Activated T-helper 1 cell treated with anti-CD3 and anti-CD28 coated beads, Interleukin-2, amount 50 U/mL, for 16 hours (primary cell): ENCODE data around the gene POM121L2.
"Not testable (repeated sequence)": the region's sequence is repeated elsewhere in the genome, so short reads cannot be mapped to it uniquely, and the experiment has no call there.

Source experiments
- DNase-seq, 2 donors: peaks; one replicate each; pipeline ENCODE4 v3.0.0-alpha.2; 2020; ENCODE audit warnings: low read depth in 1 of 2, low spot score in 1 of 2

Gene POM121L2

GRCh38 chr6:27294409-27294808, 17.7 kb downstream of the POM121L2 start:
- DNase-seq, result no peak

- no peak for DNase-seq
Observed at GRCh38 chr6:27293436-27294098, 18.5 kb downstream of the POM121L2 start.

GRCh38 chr6:27290850-27291208, 21.2 kb downstream of the POM121L2 start:
- no peak for DNase-seq

- DNase-seq, result no peak
Observed at GRCh38 chr6:27290065-27290849, 21.8 kb downstream of the POM121L2 start.

GRCh38 chr6:27288136-27289044, 23.7 kb downstream of the POM121L2 start:
- no peak for DNase-seq

GRCh38 chr6:27287751-27288135, 24.3 kb downstream of the POM121L2 start:
- no peak for DNase-seq

GRCh38 chr6:27286141-27286540, 25.9 kb downstream of the POM121L2 start:
- DNase-seq, result no peak

GRCh38 chr6:27283279-27283678, 28.8 kb downstream of the POM121L2 start:
- DNase-seq, result no peak

- DNase-seq, result no peak
Observed at GRCh38 chr6:27281569-27281968, 30.5 kb downstream of the POM121L2 start.

GRCh38 chr6:27281105-27281539, 31.0 kb downstream of the POM121L2 start:
- DNase-seq, result no peak

- no peak for DNase-seq
Observed at GRCh38 chr6:27280540-27281000, 31.5 kb downstream of the POM121L2 start.

- DNase-seq, result no peak
Observed at GRCh38 chr6:27280064-27280539, 32.0 kb downstream of the POM121L2 start.

GRCh38 chr6:27279513-27280063, 32.5 kb downstream of the POM121L2 start:
- no peak for DNase-seq

GRCh38 chr6:27275025-27275956, 36.8 kb downstream of the POM121L2 start:
- no peak for DNase-seq

- DNase-seq, result no peak
Observed at GRCh38 chr6:27273783-27274182, 38.3 kb downstream of the POM121L2 start.

- no peak for DNase-seq
Observed at GRCh38 chr6:27268803-27269202, 43.3 kb downstream of the POM121L2 start.

- no peak for DNase-seq
Observed at GRCh38 chr6:27267857-27268434, 44.1 kb downstream of the POM121L2 start.

- not testable (repeated sequence) for DNase-seq
Observed at GRCh38 chr6:27267003-27267402, 45.1 kb downstream of the POM121L2 start.

- DNase-seq, result no peak
Observed at GRCh38 chr6:27263886-27264285, 48.2 kb downstream of the POM121L2 start.
